ENCODE data around the gene PPP1CB. TPM values are rescaled to one million over a fixed set of nuclear protein-coding genes. Genes with fewer than 3 reads are reported as not detected.

PPP1CB gene
- total RNA-seq (2022) (244 and 269 TPM in 2 replicates), Bru-seq, nascent RNA (percentile 96 among the genes with signal in this experiment), BruChase-seq, experiment 1, labeled RNA remaining after a 6-hour chase (percentile 98 among the genes with signal in this experiment), BruChase-seq, experiment 2, labeled RNA remaining after a 2-hour chase (percentile 97 among the genes with signal in this experiment)
- long read RNA-seq, full-length matches to known transcripts, result 414 of 506 reads
- long read RNA-seq, partial matches to known transcripts, result 40 of 506 reads
- long read RNA-seq, other reads (novel, unspliced or antisense), result 52 of 506 reads

DNA sequence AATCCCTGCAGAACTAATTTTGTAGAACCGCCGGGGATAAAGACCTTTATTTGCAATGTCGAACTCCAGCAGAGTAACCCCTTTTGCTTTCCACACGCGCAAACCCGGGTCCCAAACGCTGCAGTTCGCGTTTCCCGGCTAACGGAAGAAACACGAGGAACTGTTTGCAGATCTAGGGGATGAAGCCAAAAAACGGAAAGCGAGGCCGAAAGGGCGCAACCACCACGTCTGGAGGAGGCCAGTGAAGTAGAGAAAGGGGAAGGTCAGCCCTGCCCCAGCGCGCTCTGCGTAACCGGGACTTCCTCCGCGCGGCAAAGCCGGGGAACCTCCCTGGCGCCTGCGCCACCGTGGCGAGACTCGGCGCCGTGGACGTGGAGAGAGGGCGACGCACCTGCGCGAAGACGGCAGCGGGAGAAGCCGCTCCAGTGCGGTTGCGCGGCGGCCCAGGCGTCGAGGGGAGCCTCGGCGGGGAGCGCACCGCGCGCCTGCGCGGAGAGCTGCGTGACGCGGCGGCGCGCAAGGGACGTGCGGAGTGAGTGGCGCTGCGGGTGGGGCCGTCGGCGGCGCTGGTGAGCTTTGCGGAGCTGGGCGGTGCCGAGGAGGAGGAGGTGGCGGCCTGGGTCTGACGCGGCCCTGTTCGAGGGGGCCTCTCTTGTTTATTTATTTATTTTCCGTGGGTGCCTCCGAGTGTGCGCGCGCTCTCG is at the start of gene PPP1CB:
PPP1CB (plus strand) TSS at position 579 of the 704 bp plus-strand sequence. CDS start 295 bp downstream, outside the sequence.
- Mint-ChIP-seq H3K27ac (ENCODE audit: low read depth, unreplicated experiment) (peak within 1 kb of the TSS; percentile 98), H3K36me3 (ENCODE audit: insufficient read depth, unreplicated experiment) (peaks cover 13% of the 10 kb centered on the region), H3K4me1 (ENCODE audit: insufficient read depth, unreplicated experiment) (peaks cover 20% of the 10 kb centered on the region), H3K27me3 (ENCODE audit: insufficient read depth, unreplicated experiment) (no peaks in the 10 kb centered on the region), H3K9me3 (ENCODE audit: unreplicated experiment) (no peaks in the 10 kb centered on the region), H3K4me3 (ENCODE audit: unreplicated experiment) (peak within 1 kb of the TSS; percentile 95)
- intact Hi-C loops (cut with micrococcal nuclease), result loop anchor here (5.0 to 10.0 kb wide), 5 partner anchors 89 to 1047 kb away; no protein-coding TSS in a partner anchor
- ChIA-PET POLR2A (interaction anchor here (0.5 to 9.6 kb wide), 39 partner anchors 10 to 1043 kb away, joined by 3 to 148 read pairs (median 4); partner anchors contain the start of gene WDR43), CTCF (interaction anchor here (0.6 to 8.7 kb wide), 7 partner anchors 41 to 310 kb away, joined by 3 to 99 read pairs (median 4); no protein-coding TSS in a partner anchor)
- DNase-seq (ENCODE audit: unreplicated experiment), result peak; percentile 92
- BruUV-seq (replicated peaks), result no TSS peak
- TF ChIP-seq, protein P1, sequence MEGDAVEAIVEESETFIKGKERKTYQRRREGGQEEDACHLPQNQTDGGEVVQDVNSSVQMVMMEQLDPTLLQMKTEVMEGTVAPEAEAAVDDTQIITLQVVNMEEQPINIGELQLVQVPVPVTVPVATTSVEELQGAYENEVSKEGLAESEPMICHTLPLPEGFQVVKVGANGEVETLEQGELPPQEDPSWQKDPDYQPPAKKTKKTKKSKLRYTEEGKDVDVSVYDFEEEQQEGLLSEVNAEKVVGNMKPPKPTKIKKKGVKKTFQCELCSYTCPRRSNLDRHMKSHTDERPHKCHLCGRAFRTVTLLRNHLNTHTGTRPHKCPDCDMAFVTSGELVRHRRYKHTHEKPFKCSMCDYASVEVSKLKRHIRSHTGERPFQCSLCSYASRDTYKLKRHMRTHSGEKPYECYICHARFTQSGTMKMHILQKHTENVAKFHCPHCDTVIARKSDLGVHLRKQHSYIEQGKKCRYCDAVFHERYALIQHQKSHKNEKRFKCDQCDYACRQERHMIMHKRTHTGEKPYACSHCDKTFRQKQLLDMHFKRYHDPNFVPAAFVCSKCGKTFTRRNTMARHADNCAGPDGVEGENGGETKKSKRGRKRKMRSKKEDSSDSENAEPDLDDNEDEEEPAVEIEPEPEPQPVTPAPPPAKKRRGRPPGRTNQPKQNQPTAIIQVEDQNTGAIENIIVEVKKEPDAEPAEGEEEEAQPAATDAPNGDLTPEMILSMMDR (IDR thresholded peaks at IDR 0.05; ENCODE audit: unreplicated experiment), result peak; percentile 21

DNA sequence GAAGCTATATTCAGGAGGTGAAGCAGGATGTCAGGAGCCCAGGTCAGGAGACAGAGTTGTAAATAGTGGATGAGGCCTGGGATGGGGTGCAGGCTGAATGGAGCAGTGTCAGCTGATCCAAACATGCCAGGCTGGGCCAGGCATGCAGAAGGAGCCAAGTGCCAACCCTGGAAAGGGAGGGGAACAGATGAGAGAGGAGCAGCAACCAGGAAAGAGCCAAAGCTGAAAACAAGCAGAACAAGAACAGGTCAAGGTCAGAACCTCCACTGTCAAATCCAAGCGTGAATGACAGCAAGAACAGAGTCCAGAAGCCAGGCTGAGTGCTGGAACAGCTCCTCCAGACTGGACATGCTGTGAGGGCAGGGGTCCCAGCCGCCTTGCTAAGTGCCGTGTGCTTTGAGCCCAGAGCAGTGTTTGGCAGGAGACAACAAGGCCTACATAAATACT is 49.2 kb upstream of the PPP1CB start:
- no TSS peak for BruUV-seq (replicated peaks)
- CTCF ChIA-PET, result no interaction called here
- peaks cover 20% of the 10 kb centered on the region for H3K9me3 Mint-ChIP-seq (ENCODE audit: unreplicated experiment)

DNA sequence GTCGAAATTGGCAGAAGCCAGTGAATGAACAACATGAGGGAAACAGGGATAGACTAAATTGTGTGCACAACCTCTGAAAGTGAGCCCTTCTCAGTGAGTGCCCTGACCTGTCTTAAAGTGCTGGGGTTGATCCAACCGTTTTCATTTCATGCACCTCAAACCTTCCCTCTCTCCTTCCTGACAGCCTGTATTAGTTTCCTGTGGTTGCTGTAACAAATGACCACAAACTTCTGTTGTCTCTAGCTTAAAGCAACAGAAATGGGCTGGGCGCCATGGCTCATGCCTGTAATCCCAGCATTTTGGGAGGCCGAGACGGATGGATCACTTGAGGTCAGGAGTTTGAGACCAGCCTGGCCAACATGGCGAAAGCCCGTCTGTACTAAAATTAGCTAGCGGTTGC is 48.8 kb upstream of the PPP1CB start:
- ChIA-PET CTCF (no interaction called here), POLR2A (no interaction called here)
- no peak for DNase-seq (ENCODE audit: unreplicated experiment)
- no peaks in the 10 kb centered on the region for H3K4me1 Mint-ChIP-seq (ENCODE audit: insufficient read depth, unreplicated experiment)
- H3K27ac Mint-ChIP-seq (ENCODE audit: low read depth, unreplicated experiment), result no peak overlapping the region
- H3K36me3 Mint-ChIP-seq (ENCODE audit: insufficient read depth, unreplicated experiment), result no peaks in the 10 kb centered on the region
- TF ChIP-seq, protein P1 (IDR thresholded peaks at IDR 0.05; ENCODE audit: unreplicated experiment), result no peak
- no peak overlapping the region for H3K4me3 Mint-ChIP-seq (ENCODE audit: unreplicated experiment)
- BruUV-seq (replicated peaks), result no TSS peak
- intact Hi-C loops (cut with micrococcal nuclease), result no loop called here
- no peaks in the 10 kb centered on the region for H3K27me3 Mint-ChIP-seq (ENCODE audit: insufficient read depth, unreplicated experiment)
- H3K9me3 Mint-ChIP-seq (ENCODE audit: unreplicated experiment), result peaks cover 20% of the 10 kb centered on the region

More for the DNA sequence above, 49.2 kb upstream of the PPP1CB start:
- intact Hi-C loops (cut with micrococcal nuclease), result no loop called here
- H3K4me3 Mint-ChIP-seq (ENCODE audit: unreplicated experiment), result no peak overlapping the region
- H3K4me1 Mint-ChIP-seq (ENCODE audit: insufficient read depth, unreplicated experiment), result no peaks in the 10 kb centered on the region
- H3K27ac Mint-ChIP-seq (ENCODE audit: low read depth, unreplicated experiment), result no peak overlapping the region
- POLR2A ChIA-PET, result no interaction called here
- TF ChIP-seq, protein P1 (IDR thresholded peaks at IDR 0.05; ENCODE audit: unreplicated experiment), result no peak
- H3K36me3 Mint-ChIP-seq (ENCODE audit: insufficient read depth, unreplicated experiment), result no peaks in the 10 kb centered on the region
- H3K27me3 Mint-ChIP-seq (ENCODE audit: insufficient read depth, unreplicated experiment), result no peaks in the 10 kb centered on the region
- DNase-seq (ENCODE audit: unreplicated experiment), result no peak

DNA sequence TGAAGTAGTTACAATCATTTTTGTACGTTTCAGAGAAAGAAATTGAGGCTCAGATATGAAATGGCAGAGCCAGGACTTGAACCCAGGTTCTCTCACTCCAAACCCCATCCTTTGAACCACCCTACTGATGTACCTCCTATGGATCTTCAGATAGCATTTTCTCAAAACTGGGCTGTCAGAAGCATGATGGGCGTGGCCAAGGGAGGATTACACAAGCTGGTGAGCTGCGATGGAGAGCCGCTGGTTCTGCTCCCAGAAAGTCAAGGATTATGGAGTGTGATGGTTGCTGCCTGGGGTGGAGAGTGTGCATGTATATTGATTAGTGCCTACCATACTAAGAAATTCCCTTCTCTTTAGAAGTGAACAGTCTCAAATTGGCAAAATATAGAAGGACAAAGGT is 47.0 kb upstream of the PPP1CB start:
- ChIA-PET POLR2A (no interaction called here), CTCF (interaction anchor here (0.7 kb wide), 1 partner anchor 335 kb away, joined by 3 read pairs; no protein-coding TSS in a partner anchor)
- TF ChIP-seq, protein P1 (IDR thresholded peaks at IDR 0.05; ENCODE audit: unreplicated experiment), result no peak
- H3K36me3 Mint-ChIP-seq (ENCODE audit: insufficient read depth, unreplicated experiment), result no peaks in the 10 kb centered on the region
- DNase-seq (ENCODE audit: unreplicated experiment), result no peak
- BruUV-seq (replicated peaks), result no TSS peak
- no peak overlapping the region for H3K4me3 Mint-ChIP-seq (ENCODE audit: unreplicated experiment)
- intact Hi-C loops (cut with micrococcal nuclease), result no loop called here
- no peaks in the 10 kb centered on the region for H3K27me3 Mint-ChIP-seq (ENCODE audit: insufficient read depth, unreplicated experiment)
- no peaks in the 10 kb centered on the region for H3K4me1 Mint-ChIP-seq (ENCODE audit: insufficient read depth, unreplicated experiment)
- H3K27ac Mint-ChIP-seq (ENCODE audit: low read depth, unreplicated experiment), result no peak overlapping the region
- H3K9me3 Mint-ChIP-seq (ENCODE audit: unreplicated experiment), result peaks cover 20% of the 10 kb centered on the region

All from MCF 10A (cell line).